ENCODE results near the gene KATNAL1.

KATNAL1 gene

DNA sequence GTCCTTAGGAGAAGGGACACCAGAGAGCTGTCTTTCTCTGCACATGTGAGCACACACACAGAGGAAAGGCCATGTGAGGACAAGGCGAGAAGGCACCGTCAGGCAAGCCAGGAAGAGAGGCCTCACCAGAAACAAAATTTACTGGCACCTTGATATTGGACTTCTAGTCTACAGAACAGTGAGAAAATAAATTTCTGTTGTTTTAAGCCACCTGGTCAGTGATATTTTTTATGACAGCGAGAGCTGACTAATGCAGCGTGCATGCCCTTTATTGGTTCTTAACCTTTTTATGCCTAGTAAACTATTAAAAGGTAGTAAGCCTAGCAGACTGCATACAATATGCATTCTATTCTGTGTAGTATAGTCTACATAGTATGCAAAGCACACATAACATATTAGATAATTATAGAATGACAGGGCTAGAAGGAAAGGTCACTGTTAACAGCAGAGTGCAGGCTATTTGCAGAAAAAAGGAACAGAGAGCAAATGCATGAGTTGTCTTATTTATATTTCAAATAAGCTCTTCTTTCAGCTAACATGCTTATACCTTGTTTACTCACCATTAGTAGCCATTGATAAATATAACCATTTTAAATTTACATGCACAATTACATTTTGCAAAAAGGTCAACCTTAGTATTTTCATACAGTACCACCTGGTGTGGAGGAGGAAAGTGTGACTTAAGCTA lies 25.2 kb upstream of the KATNAL1 start:
- no peak for DNase-seq

DNA sequence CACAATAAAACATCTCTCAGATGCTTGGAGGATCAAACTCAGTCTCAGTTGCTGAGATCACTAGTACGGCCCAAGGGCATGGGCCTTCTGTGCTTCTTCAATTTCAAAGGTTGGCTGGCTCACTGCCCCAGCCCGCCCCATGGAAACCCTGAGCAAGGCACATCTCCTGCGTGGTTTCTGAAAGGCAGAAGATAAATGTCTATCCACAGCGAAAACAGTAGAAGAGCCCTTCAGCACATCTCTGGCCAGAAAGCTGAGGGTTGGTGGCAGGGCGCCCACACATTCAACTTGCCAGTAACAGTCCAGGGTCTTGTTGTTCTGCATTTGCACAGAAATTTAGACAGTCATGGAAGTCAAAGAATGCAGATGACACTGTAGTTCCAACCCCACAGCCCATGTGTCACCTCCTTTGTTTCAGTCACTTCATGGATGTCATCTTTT lies 24.0 kb upstream of the KATNAL1 start:
- no peak for DNase-seq

DNA sequence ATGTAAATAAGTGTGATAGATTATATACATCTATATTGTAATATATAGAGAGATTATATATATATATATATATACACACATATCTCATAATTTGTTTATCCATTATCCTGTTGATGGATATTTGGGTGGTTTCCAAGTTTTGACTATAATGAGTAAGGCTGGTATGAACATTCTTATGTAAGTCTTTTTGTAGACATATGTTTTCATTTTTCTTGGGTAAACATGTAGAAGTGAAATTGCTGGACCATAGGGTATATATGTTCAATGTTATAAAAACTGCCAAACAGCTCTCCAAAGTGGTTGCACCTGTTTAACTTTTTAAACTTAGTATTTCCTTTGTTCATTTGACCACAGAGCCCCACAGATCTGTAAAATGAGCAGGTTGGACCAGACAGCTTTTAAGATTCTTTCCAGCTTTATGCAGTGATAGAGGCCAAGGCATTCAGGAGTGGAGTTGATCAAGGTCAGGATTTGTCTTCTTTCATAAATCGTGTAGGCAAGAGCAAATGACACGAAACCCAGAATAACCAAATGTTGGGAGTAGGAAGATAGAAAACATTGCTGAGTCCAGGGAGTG lies 21.7 kb upstream of the KATNAL1 start:
- no peak for DNase-seq

DNA sequence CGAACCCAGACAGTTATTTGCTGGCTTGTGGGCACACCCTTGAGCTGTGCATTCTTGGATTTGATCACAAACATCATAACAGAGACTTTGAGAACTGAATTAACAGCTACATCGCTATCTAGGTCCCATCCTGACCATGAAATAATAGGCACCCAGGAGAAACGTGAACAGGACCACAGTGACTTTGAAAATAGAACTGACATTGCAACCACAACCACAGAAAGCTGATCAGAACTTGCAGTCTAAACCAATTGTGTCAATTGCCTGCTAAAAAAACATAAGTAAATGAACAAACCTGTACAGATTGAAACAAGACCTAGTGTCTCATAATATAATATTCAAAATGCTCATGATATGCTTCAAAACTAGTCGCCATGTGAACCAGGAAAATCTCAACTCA lies 18.3 kb upstream of the KATNAL1 start:
- DNase-seq: no peak

DNA sequence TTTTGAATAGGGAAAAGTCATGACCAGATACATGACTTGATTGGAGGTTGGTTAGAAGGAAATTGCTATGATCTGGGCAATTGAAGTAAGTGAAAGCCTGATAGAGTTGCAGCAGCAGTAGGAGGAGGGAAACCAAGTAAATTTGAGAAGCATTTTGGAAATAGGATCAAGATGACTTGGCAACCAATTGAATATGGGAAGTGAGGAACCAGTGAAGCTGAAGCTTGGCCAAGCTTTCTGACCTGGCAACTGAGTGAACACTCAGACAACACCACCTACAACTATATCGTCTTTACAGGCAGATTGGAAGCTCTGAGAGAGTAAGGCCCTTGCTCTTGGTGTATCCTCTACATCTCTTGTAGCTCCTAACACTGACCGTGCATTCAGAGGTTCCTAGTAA lies 16.2 kb upstream of the KATNAL1 start:
- peak; percentile 29 for DNase-seq

DNA sequence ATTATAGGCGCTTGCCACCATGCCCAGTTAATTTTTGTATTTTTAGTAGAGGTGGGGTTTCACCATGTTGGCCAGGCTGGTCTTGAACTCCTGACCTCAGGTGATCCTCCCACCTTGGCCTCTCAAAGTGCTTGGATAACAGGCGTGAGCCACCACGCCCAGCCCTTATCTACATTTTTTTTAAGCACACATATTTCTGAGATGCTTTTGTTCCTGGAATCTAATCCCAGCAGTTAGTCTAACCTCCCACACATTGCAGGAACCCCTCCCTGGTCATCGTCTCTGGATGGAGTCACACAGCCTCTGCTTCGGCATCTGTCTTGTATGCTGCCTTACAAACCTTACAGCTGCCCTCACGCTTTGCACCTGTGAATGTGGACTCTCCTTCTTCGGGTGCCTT lies 15.1 kb upstream of the KATNAL1 start:
- no peak for DNase-seq

DNA sequence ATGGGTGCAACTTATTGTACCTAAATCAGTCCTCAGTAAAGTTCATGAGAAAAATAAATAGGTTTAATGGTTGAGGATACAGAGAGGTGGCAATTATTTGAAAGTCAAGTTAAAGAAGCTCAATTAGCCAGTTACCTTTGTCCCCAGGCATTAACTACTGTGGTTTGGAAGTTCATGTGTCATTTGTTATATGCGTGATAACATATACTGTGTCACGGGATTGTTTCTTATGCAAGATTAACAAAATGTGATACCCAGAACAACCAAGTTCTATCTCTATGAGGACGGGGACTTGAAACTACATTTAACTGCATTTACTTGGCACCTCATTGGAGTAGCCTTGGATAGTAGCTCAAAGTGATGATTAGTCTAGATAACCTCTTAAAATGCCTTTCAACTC lies 13.9 kb upstream of the KATNAL1 start:
- DNase-seq: no peak

DNA sequence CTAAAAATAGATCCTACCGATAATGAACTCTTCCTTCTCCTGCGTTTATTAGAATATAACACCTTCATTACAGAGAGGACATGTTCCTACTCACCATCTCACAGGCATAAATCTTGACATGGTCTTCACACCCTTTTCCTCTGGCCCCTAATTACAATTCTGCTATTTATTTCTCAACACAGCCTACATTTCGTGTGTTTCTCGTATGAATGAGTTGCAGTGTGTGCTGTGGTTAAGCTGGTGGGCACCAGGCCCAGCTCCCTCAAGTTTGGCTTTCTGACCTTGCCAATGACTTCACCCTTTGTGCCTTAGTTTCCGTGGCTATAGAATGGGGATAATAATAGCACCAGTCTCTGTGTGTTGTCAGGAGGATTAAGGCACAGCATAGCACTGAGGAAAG lies 12.3 kb upstream of the KATNAL1 start:
- peak; percentile 15 for DNase-seq

DNA sequence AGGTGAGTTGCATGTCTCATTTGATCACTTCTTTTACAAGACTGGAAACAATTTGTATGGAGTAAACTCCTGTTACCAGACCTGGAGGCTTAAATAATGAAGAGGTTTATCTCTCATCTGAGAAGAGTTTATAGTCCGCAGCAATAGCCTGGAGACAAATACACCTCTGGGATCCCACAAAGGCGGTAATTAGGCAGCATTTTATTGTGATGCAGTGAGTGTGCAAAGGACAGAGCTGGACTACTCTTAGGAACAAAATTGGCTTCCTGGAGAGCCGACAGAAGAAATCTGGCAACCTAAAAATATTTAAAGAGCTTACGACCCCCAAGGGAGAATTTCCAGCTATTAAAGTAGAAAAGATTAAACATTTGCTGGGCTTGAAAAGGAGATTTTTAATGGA lies 11.8 kb upstream of the KATNAL1 start:
- DNase-seq: no peak

DNA sequence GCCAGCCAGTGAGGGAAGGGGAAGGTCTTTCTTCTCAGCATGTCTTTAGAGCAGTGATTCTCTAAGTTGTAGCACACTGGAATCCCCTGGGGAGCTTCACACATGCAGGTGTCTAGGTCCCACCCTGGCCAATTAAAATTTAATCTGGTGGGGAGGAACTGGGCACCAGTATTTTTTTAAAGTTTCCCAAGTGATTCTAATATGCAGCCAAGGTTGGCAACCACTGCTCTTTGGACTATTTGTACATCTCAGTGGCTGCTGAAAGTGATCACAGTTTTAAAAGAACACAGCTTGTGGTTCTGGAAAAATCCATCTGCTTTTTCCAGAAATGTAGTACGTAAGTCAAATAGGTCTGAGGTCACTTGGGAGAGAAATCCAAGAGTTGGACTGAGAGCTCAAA lies 10.7 kb upstream of the KATNAL1 start:
- DNase-seq: no peak

DNA sequence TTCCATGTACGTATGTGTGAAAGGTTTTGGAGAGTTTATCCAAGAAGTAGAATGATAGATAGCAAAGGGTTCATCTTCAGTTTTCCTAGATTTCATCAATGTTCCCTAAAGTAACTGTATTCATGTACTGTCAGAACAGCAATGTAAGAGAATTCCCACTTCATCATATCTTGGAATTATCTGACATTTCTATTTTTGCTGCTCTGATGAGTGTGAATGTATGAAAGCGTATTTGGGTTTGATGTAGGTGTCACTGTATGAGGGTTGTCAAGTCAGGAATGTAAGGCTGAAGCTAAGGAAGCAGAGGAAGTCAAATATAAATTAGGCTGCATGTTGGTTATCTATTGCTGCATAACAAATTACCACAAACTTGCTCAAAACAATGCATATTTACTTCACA lies 7.2 kb upstream of the KATNAL1 start:
- DNase-seq: peak; percentile 23

DNA sequence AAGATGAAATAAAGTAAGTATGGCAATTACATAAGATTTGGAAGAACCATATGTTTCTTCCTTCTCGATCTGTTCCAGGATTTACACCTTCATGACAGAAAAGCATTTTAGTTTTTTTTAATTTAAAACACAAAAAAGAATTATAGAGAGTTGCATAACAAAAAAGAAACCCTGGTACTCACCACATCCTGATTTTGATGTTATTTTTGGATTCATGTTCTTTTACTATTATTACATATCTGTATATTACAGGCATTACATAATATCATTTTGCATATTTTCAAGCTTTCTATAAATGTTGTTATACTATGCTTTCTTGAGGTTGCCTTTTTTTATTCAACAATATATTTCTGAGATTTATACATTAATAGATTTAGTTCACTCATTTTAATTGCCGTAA lies 6.7 kb upstream of the KATNAL1 start:
- DNase-seq: peak; percentile 62

DNA sequence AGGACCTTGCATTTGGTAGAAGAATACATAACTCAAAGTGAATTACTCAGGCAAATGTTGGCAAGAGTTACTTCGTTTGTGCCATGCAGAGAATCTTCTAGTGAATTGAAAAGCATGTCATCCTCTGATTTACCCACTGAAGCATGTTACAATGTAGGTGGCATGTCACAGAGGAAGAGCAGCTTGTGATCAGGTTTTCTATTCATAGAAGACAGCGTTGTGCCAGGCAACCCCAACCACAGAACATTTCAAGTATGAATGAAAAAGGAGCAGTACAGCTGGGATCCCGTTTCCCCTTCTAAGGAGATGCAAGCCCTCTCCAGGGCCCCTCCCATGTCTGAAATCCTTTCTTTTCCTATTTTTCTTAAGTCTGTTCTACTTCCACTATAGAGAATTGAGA lies 6.0 kb upstream of the KATNAL1 start:
- peak; percentile 50 for DNase-seq

DNA sequence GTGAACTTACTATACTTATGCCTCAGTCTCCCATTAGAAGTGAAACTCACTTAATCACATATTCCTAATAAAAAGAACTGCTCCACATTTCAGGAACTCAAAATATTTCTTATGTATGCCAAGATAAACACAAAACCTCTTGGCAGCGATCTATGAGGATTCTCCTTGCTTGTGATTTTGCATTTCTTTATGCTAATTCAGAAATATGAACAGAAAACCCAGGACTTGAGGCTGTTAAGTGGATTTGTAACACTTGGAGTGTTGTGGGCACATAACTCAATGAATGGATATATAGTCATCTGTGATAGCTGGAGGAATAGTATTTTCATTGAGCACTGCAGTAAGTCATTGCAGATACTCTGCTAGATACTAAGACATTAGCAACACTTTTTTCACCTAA lies 5.6 kb upstream of the KATNAL1 start:
- DNase-seq: no peak

DNA sequence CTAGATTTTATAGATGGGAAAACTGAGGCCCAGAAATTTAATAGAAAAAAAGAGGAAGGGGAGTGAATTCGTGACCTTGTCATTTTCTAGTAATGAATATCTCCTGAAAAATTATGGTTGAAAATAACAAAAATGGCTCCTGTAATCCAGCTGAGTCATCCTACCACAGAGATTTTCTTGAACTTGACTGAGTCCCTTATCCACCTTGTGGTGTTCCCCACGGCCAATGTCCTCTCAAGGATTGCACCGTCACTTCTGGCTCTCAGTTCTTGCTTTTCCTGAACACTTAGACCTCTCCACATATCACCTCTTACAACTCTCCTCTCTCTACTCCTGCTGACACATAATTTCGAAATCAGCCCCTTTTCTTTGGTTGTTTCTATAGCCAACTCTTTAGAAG lies 1.2 kb upstream of the KATNAL1 start:
- peak; percentile 52 for DNase-seq

DNA sequence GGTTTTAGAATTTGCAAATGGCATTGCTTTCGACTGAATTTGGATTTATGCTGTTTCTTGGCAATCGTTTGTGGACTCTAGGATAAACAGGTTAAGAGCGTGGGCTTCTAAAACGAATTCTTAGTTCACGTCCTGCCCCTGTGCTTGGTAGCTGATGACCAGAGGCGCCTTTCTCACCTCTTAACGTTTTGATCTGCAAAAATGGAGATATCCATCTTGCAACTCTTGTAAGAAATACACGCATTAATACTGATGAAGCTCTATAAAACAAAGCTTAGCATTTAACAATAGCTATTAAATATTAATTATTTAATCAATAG lies 580 bp upstream of the KATNAL1 start:
- DNase-seq: no peak

DNA sequence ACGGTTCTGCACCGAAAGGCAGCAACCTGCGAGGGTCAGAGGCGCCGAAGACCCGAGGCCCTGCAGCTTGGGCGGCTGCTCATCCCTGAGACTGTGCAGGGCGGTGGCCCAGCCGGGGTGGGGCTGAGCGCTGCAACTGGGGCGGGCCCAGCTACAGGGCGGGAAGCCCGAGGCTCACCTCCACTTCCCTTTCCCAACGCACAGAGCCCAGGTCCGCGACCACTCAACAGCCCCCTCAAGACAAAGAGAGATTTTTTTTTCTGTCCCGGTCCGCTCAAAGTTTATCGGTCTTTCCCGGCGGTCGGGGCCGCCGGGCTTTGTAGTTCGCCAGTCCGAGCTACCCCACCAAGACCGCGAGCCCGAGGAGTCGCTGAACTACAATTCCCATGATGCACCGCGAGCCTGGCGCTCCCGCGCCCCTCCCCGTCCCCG lies 573 bp downstream of the KATNAL1 start:
- DNase-seq: peak; percentile 81

DNA sequence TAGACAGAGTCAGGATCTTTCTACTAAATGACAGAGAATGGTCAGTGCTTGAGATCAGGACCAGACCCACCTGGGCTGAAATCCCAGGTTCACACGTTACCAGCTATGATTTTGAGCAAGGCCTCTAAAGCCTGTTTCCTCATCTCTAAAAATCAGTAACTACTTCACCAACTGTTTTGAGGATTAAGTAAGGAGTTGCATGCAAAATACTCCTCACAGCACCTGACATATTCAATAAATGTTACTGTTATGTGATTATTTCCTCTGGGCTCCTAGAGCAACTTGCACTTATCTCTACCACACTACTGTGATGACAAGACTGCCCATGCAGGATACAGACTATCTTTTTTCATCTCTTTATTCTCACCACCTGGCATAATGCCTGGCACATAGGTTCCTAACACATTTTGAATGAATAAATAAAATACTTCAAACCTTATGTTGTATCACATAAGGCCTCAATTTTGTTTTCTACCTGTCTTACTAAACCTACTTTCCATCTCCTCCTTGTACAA lies 1.8 kb downstream of the KATNAL1 start:
- DNase-seq: no peak

DNA sequence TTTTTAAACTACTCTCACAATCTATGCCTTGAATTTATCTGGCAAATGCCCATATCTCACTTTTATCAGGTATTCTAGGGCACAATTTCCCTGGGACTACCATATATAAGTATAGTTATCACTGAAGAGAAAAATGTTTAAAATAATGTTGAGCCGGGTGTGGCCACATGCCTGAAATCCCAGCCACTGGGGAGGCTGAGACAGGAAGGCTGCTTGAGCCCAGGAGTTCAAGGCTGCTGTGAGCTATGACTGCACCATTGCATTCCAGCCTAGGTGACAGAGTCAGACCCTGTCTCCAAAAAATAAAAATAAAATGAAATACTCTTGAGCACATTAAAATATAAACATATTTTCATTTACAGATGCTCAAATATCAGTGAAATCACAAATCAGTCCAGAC lies 4.1 kb downstream of the KATNAL1 start:
- DNase-seq: no peak

DNA sequence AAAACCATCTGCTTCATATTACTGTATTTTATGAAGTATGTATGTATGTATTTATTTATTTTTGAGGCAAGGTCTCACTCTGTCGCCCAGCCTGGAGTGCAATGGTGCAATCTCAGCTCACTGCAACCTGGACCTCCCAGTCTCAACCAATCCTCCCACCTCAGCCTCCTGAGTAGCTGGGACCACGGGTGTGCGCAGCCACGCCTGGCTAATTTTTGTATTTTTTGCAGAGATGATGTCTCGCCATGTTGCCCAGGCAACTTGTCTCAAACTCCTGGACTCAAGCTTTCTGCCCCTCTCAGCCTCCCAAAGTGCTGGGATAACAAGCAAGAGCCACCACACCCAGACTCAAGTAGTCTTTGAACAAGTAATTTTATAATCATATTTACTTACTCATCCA lies 5.5 kb downstream of the KATNAL1 start:
- no peak for DNase-seq

DNA sequence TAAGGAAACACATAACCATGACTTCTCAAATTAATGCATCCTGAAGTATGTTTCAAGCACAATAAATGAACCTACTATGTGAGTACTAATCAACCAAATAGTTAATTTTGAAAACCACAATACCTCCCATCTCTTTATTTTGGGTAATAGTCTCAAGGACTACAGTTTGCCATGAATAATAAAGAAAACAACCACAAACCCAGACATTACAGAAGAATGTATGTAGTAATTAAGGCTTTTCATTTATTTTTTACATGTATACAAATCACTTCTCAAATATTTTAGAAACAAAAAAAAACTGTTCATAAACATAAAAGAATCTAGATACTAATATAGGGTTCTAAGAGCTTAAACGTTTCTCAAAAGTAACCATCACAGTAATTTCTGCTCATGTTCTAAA lies 6.8 kb downstream of the KATNAL1 start:
- no peak for DNase-seq

DNA sequence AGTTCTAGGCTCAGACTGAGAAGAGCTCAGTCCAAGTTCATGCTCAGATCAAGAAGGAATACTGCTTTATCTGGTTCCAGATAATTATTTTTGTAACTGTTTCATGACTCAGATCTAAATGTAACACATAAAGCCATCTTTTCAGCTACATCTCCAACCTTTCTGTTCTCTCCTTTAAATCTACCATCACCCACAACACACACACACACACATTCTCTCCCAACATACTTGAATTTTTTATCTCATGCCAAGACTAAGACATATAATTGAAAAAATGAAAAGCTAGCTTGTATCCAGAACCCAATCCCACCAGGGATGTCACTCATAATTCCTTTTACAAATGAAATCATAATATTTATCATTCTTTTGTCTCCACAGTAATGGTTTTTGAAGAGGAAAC lies 7.6 kb downstream of the KATNAL1 start:
- no peak for DNase-seq

DNA sequence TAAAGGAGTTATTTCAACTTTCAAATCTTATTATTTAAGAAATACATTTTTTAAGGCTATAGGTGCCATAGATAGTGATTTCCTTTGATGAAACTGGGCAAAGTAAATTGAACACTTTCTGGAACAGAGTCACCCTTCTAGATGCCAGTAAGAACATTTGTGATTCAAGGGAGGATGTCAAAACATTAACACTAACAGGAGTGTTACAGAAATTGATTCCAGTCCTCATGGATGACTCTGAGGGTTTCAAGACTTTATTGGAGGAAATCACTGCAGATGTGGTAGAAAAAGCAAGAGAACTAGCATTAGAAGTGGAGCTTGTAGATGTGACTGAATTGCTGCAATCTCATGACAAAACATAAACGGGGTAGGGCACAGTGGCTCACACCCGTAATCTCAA lies 12.2 kb downstream of the KATNAL1 start:
- no peak for DNase-seq

DNA sequence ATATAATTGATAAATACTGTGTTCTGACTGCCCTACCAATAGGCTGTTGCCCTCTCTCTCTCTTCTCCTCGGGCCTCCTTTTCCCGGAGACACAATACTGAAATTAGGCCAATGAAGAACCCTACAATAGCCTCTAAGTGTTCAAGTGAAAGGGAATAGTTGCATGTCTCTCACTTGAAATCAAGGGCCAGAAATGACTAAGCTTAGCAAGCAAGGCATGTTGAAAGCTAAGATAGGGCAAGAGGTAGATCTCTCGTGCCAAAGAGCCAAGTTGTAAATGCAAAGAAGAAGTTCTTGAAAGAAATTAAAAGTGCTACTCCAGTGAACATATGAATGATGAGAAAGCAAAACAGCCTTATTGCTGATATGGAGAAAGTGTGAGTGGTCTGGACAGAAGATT lies 13.3 kb downstream of the KATNAL1 start:
- DNase-seq: no peak

DNA sequence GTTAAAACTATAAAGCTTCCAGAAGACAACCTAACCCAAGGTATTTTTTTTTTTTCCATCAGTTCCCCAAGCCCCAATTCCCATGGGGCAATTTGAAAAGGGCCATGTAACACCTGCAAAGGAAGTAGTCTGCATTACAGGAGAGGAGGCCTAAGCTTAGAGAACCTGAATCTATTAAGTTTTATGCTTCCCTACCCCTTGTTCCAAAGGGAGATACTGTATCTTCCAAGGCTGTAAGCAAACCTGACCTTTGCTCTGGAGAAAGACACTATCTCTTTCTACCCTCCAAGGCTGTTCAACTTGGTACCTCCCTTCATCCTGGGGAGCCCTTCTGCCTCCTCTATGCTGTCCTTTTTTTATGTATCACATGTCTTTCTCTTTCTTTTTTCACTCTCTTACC lies 15.0 kb downstream of the KATNAL1 start:
- no peak for DNase-seq
